Spleen (tissue), 7 donors: ENCODE data around the gene RFLNA.
"Not testable (repeated sequence)": the region's sequence is repeated elsewhere in the genome, so short reads cannot be mapped to it uniquely, and the experiment has no call there.

Experiments used
- POLR2A ChIP-seq, 3 donors: fragments of 450-650 bp; IDR thresholded peaks; one replicate each; pipeline ENCODE4 v1.5.1; 2017; ENCODE audit warnings: antibody characterized with exemption in 3 of 3, mild to moderate bottlenecking in 1 of 3
- POLR2AphosphoS5 ChIP-seq, 3 donors: sonication (generic); formaldehyde crosslinking; IDR thresholded peaks; one replicate each; pipeline ENCODE4 v1.5.1; 2017; ENCODE audit warnings: antibody characterized with exemption in 3 of 3
- TF ChIP-seq, protein P1 (sequence below), 11 experiments: fragments of 200-600 bp in 7 of 11; fragments of 450-650 bp in 4 of 11; sonication (generic) in 4 of 11; IDR thresholded peaks in 8 of 11; conservative IDR thresholded peaks in 3 of 11; 1 replicate in 7 of 11; 2 replicates in 4 of 11; pipeline versions ENCODE4 v1.4.0 to v1.8.0; 2016 to 2021; ENCODE audit warnings: antibody characterized with exemption in 11 of 11, inconsistent platforms in 4 of 11, mild to moderate bottlenecking in 1 of 11
- donor health status: DM: no; HTN: no; CAD: no; lungs with moderate emphysema.
- donor health status: DM: no; HTN: no; CAD: no.
- donor health status: DM: no; HTN: no; CAD: no.

- TF ChIP-seq, protein P1, sequence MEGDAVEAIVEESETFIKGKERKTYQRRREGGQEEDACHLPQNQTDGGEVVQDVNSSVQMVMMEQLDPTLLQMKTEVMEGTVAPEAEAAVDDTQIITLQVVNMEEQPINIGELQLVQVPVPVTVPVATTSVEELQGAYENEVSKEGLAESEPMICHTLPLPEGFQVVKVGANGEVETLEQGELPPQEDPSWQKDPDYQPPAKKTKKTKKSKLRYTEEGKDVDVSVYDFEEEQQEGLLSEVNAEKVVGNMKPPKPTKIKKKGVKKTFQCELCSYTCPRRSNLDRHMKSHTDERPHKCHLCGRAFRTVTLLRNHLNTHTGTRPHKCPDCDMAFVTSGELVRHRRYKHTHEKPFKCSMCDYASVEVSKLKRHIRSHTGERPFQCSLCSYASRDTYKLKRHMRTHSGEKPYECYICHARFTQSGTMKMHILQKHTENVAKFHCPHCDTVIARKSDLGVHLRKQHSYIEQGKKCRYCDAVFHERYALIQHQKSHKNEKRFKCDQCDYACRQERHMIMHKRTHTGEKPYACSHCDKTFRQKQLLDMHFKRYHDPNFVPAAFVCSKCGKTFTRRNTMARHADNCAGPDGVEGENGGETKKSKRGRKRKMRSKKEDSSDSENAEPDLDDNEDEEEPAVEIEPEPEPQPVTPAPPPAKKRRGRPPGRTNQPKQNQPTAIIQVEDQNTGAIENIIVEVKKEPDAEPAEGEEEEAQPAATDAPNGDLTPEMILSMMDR (IDR thresholded peaks at IDR 0.05 in 8 of 11, conservative IDR thresholded peaks at IDR 0.05 in 3 of 11) = not testable (repeated sequence)
- TF ChIP-seq POLR2A, POLR2AphosphoS5 (IDR thresholded peaks at IDR 0.05): not testable (repeated sequence)
Observed at GRCh38 chr12:124300657-124301056, 5.8 kb downstream of the RFLNA start.
